HEK293T (cell line): ENCODE measurements around the gene CD83.

Experiments used
- CTCF ChIA-PET: fragments of 350-600 bp; formaldehyde crosslinking; extraction: SDS; loops from one replicate; lab custom pipeline; 2021; ENCODE audit warnings: antibody characterized with exemption, inconsistent platforms; lab: Yijun Ruan, JAX
- POLR2A ChIA-PET: fragments of 350-600 bp; formaldehyde crosslinking; extraction: SDS; loops from one replicate; lab custom pipeline; 2020; ENCODE audit warnings: antibody characterized with exemption, inconsistent platforms; lab: Yijun Ruan, JAX
- DNase-seq: peaks from one replicate; pipeline ENCODE4 v3.0.0; 2012; ENCODE audit warnings: mixed read lengths; ENCODE audit errors: extremely low spot score
- ARNT ChIP-seq: fragments of 450-650 bp; IDR thresholded peaks from 2 replicates; pipeline ENCODE4 v1.6.1; 2017; ENCODE audit warnings: mild to moderate bottlenecking
- BHLHE40 ChIP-seq: fragments of 450-650 bp; IDR thresholded peaks from 2 replicates; pipeline ENCODE4 v1.6.1; 2016; ENCODE audit warnings: mild to moderate bottlenecking, moderate library complexity, borderline replicate concordance
- CTBP1 ChIP-seq: fragments of 450-650 bp; IDR thresholded peaks from 2 replicates; pipeline ENCODE4 v1.6.1; 2016; ENCODE audit warnings: borderline replicate concordance
- ELF4 ChIP-seq: fragments of 450-650 bp; IDR thresholded peaks from 2 replicates; pipeline ENCODE4 v1.6.1; 2017; ENCODE audit warnings: antibody characterized with exemption
- FOXA1 ChIP-seq: fragments of 450-650 bp; IDR thresholded peaks from 2 replicates; pipeline ENCODE4 v1.6.1; 2016; ENCODE audit warnings: mild to moderate bottlenecking
- FOXK2 ChIP-seq: fragments of 450-650 bp; IDR thresholded peaks from 2 replicates; pipeline ENCODE4 v1.6.1; 2016; ENCODE audit warnings: mild to moderate bottlenecking
- FOXM1 ChIP-seq: fragments of 450-650 bp; IDR thresholded peaks from 2 replicates; pipeline ENCODE4 v1.6.1; 2017; ENCODE audit warnings: mild to moderate bottlenecking, borderline replicate concordance
- HDGF ChIP-seq: fragments of 450-650 bp; IDR thresholded peaks from 2 replicates; pipeline ENCODE4 v1.6.1; 2017; ENCODE audit warnings: antibody characterized with exemption, borderline replicate concordance
- L3MBTL2 ChIP-seq: fragments of 450-650 bp; conservative IDR thresholded peaks from 2 replicates; pipeline ENCODE4 v1.6.1; 2016; ENCODE audit warnings: mild to moderate bottlenecking
- LEF1 ChIP-seq: fragments of 450-650 bp; IDR thresholded peaks from 2 replicates; pipeline ENCODE4 v1.6.1; 2017; ENCODE audit warnings: mild to moderate bottlenecking, borderline replicate concordance
- NFRKB ChIP-seq: fragments of 450-650 bp; IDR thresholded peaks from 2 replicates; pipeline ENCODE4 v1.6.1; 2016; ENCODE audit warnings: mild to moderate bottlenecking, moderate library complexity
- SP1 ChIP-seq: fragments of 450-650 bp; IDR thresholded peaks from 2 replicates; pipeline ENCODE4 v1.6.1; 2017
- SUZ12 ChIP-seq: fragments of 450-650 bp; IDR thresholded peaks from 2 replicates; pipeline ENCODE4 v1.6.1; 2016; ENCODE audit warnings: mild to moderate bottlenecking
- TARDBP ChIP-seq: fragments of 450-650 bp; IDR thresholded peaks from 2 replicates; pipeline ENCODE4 v1.6.1; 2016
- ZNF384 ChIP-seq: fragments of 450-650 bp; IDR thresholded peaks from 2 replicates; pipeline ENCODE4 v1.6.1; 2016
- TF ChIP-seq, protein P1 (sequence below): fragments of 450-650 bp; IDR thresholded peaks from 2 replicates; pipeline ENCODE4 v1.6.1; 2016

The CD83 gene

DNA sequence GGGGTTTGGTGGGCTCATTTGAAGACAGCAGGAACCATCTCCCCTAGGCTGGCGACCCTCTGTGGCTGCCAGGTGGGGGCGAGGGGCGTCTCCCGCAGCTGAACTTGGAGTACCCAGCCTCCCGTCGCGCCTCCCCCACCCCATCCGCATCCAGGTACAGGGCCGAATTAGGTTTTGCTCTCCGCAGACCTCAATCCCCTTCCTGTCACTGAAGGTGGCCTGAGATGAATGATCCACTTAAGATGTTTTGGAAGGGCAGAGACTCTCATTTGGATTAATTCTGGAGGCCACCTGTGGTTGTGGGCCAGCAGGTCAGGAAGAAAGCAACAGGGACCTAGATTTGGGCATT, 493 bp downstream of the CD83 start:
- peak; percentile 15 for DNase-seq
- ChIA-PET CTCF (no interaction called here), POLR2A (interaction anchor here (0.9 kb wide), 1 partner anchor 8 kb away, joined by 4 read pairs; no protein-coding TSS in a partner anchor)
- no peak for TF ChIP-seq ELF4
- TF ChIP-seq L3MBTL2 = no peak; the same call in 1 of the 2 replicates
- no peak for TF ChIP-seq SP1
- no peak for TF ChIP-seq FOXA1
- no peak for TF ChIP-seq TARDBP
- no peak for TF ChIP-seq FOXK2

DNA sequence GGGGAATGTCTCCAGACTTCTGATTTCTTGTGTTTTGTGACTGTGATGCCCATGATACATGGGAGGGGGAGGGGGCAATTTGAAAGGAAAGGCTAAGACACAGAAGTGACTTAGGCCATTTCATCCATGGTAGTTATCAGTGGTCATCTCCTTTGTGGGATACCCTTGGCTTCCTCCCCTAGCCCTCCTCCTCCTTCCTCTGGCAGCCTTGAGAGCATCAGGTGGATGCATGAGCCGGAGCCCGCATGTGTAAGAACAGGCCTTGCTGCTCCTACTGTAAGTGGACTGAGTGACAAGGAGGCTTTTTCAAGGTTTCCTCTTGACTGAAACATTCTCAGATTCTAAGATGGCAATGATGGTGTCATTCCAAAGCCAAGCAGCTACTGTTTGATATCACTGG, 874 bp downstream of the CD83 start:
- CTCF ChIA-PET = no interaction called here

DNA sequence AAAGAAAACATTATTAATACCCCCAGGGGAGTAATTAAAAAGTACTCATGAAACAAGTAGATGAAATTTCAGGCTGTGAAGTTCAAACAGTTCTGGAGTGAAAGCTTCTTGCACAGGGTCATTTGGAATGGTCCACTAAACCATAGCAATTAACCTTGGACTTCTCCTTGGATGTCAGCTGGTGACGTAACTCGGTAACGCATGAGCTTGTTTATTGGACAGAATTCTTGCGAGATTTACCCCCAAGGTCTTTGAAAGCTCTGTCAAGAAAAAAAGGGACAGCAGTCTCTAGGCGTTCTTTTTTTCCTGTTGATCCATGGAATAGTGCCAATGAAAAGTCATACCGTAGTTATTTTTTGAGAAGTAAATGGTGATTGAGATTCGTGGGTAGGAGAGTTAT, 2.2 kb downstream of the CD83 start:
- no peak for DNase-seq
- TF ChIP-seq FOXK2 = no peak
- no peak for TF ChIP-seq BHLHE40
- no peak for TF ChIP-seq CTBP1
- TF ChIP-seq HDGF = no peak
- TF ChIP-seq FOXA1 = no peak
- TF ChIP-seq LEF1 = no peak
- no peak for TF ChIP-seq FOXM1
- TF ChIP-seq SUZ12 = no peak
- ChIA-PET CTCF (interaction anchor here (1.1 kb wide), 1 partner anchor 9 kb away, joined by 5 read pairs; no protein-coding TSS in a partner anchor), POLR2A (no interaction called here)

More for the DNA sequence above, 874 bp downstream of the CD83 start:
- no peak for TF ChIP-seq SUZ12
- TF ChIP-seq FOXM1 = no peak
- no peak for TF ChIP-seq L3MBTL2
- TF ChIP-seq ZNF384 = no peak
- TF ChIP-seq ELF4 = no peak
- no peak for TF ChIP-seq FOXK2
- no peak for TF ChIP-seq HDGF
- TF ChIP-seq FOXA1 = no peak
- TF ChIP-seq CTBP1 = no peak
- no peak for TF ChIP-seq ARNT
- TF ChIP-seq SP1 = no peak
- TF ChIP-seq BHLHE40 = no peak
- no peak for TF ChIP-seq LEF1
- TF ChIP-seq, protein P1, sequence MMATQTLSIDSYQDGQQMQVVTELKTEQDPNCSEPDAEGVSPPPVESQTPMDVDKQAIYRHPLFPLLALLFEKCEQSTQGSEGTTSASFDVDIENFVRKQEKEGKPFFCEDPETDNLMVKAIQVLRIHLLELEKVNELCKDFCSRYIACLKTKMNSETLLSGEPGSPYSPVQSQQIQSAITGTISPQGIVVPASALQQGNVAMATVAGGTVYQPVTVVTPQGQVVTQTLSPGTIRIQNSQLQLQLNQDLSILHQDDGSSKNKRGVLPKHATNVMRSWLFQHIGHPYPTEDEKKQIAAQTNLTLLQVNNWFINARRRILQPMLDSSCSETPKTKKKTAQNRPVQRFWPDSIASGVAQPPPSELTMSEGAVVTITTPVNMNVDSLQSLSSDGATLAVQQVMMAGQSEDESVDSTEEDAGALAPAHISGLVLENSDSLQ = no peak
- no peak for TF ChIP-seq TARDBP
- TF ChIP-seq NFRKB = no peak
- POLR2A ChIA-PET = no interaction called here
- DNase-seq = no peak

DNA sequence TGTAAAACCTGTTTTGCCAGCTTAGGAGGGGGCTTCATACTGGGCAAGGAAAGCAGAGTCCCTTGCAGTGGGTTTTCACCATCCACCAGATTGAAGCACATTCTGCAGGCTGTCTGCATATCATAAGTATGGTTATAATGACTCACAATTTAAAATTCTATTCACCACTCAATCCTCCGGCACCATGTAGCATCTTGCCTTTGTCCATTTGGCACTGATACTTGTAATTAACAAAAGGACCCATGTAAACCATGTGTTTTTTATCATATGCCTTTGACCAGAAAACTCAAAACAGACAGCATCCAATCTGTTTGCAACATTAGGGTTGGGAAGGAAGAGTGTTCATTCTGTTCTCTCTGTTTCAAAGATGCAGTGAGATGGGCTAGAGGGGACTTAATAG, 3.0 kb downstream of the CD83 start:
- ChIA-PET CTCF (interaction anchor here (1.1 kb wide), 1 partner anchor 9 kb away, joined by 5 read pairs; no protein-coding TSS in a partner anchor), POLR2A (no interaction called here)
- DNase-seq = no peak
- TF ChIP-seq BHLHE40 (no peak), SP1 (no peak), FOXK2 (no peak), ARNT (no peak), HDGF (no peak), FOXA1 (no peak), FOXM1 (no peak), CTBP1 (no peak), ZNF384 (no peak), TARDBP (no peak), NFRKB (no peak), ELF4 (no peak), LEF1 (no peak), SUZ12 (no peak), L3MBTL2 (no peak)
- TF ChIP-seq, protein P1 = no peak

- CTCF ChIA-PET = no interaction called here
- no peak for DNase-seq
- POLR2A ChIA-PET = no interaction called here
Measured at GRCh38 chr6:14121936-14122344, 4.4 kb downstream of the CD83 start.

GRCh38 chr6:14123386-14124111, 6.0 kb downstream of the CD83 start:
- ChIA-PET POLR2A (no interaction called here), CTCF (interaction anchor here (0.5 kb wide), 1 partner anchor 446 kb away, joined by 3 read pairs; no protein-coding TSS in a partner anchor)
- no peak for TF ChIP-seq TARDBP
- TF ChIP-seq ZNF384 = no peak
- TF ChIP-seq NFRKB = no peak
- DNase-seq = no peak

More at GRCh38 chr6:14121936-14122344, 4.4 kb downstream of the CD83 start:
- TF ChIP-seq L3MBTL2 = no peak
- no peak for TF ChIP-seq FOXA1
- TF ChIP-seq LEF1 = no peak
- no peak for TF ChIP-seq SUZ12
- TF ChIP-seq FOXM1 = no peak
- TF ChIP-seq ELF4 = no peak

GRCh38 chr6:14125346-14125745, 7.8 kb downstream of the CD83 start:
- ChIA-PET CTCF (no interaction called here), POLR2A (interaction anchor here (1.3 kb wide), 1 partner anchor 8 kb away, joined by 4 read pairs; the partner anchor contains the start of gene CD83)
- TF ChIP-seq BHLHE40 (no peak), CTBP1 (no peak), FOXK2 (no peak), SP1 (no peak), TARDBP (no peak), ARNT (no peak), FOXA1 (no peak), SUZ12 (no peak), FOXM1 (no peak), ELF4 (no peak), NFRKB (no peak)
- TF ChIP-seq, protein P1 = no peak
- no peak for DNase-seq
